Activated CD4-positive, alpha-beta T cell treated with anti-CD3 and anti-CD28 coated beads, Interleukin-2, amount 50 U/mL, for 48 hours (primary cell): Measurements from ENCODE around the gene TOM1L2.
"Not testable (repeated sequence)": the region's sequence is repeated elsewhere in the genome, so short reads cannot be mapped to it uniquely, and the experiment has no call there.

Source experiments
- DNase-seq, 2 experiments: peaks; one replicate each; pipeline ENCODE4 v3.0.0-alpha.2; 2020

The TOM1L2 gene

DNA sequence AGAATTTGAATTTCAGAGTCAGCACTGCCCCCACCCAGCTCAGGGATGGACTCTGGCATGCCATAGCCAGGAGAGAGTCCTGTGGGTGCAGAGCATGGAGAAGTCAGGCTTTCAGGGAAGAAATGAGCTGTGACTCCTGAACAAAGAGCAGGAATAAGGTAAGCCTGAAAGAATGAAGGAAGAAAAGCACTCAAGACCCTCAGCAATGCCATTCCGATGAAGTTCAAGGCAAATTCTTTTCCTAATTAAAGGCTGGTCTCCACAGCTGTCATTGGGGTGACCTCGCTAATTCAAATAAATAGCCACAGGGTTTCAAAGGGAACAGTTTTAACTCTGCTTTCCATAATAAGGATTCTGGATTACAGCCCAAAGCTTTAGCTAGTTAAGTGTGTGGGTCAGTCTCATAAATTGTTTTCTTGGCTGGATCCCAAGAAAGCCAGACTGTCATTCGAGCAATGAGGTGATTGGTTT is 31.7 kb downstream of the TOM1L2 start:
- no peak for DNase-seq

DNA sequence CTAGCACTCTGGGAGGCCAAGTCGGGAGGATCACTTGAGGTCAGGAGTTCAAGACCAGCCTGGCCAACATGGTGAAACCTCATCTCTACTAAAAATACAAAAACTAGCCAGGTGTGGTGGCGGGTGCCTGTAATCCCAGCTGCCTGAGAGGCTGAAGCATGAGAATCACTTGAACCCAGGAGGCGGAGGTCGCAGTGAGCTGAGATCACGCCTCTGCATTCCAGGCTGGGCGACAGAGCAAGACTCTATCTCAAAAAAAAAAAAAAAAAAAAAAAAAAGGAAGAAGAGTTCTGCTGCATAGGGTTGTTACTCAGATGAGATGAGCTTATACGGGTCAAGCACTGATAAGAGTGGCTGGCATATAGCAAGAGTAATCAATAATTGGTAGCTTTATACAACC is 32.3 kb downstream of the TOM1L2 start:
- DNase-seq = not testable (repeated sequence)

DNA sequence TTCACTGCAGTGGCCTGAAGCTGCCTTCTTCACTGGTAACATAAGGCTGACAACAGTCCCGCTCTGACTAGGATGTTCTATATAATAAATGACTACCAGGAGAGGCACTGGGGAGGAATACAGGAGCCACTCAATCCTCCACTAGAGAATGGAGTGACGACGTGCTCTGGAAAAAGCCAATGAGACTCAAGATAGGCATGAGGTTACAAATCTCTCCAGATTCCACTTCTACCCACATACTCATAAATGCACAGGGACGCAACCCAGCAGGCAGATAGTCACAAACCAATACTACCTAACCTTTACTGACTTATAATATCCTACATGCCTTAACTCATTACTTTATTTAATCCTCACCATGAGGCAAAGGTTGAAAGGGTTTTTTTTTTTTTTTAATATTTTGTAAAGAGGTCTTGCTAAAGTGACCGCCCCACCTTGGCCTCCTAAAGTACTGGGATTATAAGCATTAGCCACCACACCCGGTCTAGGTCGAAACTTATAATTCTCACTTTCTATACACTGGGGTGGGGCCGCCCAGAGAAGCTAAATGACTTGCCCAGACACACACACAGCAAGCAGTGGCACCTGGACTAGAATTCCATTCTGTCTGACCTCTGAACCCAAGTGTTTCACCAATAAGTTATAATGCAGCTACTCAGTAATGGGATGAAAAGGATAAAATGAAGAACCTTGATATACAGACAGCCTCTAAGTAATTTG is 33.7 kb downstream of the TOM1L2 start:
- DNase-seq = no peak

DNA sequence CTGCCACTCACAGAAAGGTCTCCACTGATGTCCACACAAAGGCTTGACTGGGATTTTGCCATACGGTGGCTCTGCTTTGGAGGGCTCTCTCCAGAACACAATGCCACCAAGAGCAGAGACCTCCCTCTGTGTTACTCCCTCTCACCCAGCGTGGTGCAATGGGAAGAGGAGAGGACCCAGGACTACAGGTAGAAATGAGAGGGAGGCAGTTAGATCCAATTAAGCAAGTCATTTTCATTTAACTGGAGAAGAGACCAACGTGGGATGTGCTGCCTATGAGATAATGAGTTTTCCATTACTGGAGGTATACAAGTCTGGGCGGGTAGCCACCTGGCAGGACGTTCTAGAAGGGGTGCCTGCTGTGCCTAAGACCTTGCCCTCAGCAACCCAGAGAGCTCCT is 34.2 kb downstream of the TOM1L2 start:
- DNase-seq = no peak

DNA sequence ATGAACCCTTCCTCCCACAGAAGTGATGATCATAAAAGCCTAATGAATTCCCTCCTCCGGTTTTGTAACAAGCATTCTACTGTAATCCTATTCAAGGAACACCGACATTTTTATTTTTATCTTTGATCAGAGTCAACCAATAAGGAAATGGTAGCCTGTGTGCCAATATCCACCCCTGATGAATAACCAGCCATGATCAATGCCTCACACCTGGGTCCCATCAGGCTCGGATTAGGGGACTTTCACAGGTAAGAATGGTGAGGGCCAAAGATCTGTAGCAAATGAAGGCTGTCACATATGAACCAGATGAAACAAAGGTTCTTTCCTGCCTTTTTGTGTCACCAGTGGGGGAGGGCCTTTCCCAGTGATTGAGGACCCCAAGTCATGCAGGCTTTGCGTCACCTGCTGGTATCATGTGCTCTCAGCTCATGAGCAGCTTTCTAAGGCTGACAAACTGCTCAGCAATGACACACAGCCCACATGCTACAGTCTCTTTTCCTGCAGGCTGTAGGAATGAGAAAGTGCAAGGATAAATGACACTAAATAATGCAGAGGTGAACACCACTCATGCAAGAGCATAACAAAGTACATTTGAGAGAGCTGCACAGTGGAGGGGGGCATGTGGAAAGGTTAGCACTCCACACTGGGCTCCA is 34.9 kb downstream of the TOM1L2 start:
- no peak for DNase-seq

DNA sequence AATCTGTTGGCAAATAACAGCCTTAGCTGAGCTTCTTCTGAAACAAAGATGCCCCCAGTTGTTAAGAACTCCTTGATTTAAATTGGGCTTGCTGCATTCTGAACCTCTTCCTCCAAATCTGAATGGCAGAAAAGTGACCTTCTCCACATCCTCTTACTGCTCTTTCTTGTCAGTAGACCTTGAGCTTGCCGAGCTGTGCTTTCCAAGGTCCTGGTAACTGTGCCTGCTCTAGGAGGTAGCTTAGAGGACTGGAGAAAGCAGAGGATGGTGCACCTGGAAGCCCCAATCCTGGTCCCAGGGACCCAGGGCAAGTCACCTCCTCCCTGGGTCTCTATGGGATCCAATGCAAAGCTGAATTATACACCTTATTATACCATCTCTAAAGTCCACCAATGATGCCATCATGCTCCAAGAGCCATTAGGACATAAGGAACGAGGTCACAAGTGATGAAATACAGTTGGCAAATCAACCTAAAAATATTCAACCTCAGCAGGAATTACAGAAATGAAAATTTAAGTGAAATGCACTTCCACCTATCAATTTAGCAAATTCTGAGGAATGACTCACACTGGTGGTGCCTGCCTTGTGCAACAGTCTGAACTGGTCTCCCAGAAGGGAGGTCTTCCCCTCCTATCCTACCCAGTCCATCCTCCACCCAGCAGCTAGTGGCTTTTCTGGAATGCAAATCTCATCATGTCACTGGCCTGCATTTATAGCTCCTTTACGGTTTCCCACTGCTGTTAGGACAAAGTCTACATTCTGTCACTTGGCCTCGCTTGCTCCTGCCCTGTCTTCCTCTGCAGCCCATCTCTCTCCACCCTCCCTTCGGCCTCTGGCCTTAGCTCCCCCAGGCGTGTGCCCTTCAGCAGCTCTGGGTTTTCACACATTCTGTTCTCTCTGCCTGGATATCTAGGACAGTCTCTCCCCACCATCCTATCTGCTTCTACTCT is 36.6 kb downstream of the TOM1L2 start:
- DNase-seq = no peak

DNA sequence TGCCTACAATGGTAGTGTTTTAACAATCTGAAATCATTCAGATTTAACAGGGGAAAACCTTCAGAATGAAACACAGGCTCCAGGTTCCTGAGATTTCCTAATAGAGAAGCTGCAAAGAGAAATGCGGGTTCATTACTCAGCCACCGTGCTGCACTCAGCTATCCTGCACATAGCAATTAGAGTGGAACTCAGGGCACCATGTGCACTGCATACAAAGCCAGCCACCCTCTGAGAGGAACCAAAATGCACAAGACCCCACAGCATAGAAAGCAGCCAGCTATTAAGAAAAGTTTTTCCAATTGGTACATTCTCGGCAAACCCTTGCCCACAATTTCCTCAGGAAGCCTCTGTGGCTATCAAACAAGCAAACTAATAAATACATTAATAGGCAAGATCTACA is 37.4 kb downstream of the TOM1L2 start:
- no peak for DNase-seq

DNA sequence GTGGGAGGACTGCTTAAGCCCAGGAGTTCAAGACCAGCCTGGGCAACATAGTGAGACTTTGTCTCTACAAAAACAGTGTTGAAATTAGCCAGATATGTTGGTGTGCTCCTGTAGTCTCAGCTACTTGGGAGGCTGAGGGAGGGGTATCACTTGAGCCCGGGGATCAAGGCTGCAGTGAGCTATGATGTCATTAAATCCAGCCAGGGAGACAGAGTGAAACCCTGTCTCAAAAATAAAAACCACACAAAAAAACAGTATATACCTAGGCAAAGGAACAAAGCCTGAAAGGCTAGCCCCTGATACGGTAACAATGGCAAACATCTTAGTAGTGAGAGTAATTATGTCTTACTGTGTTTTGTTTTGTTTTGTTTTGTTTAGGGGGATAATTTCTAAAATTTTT is 38.0 kb downstream of the TOM1L2 start:
- DNase-seq = no peak

DNA sequence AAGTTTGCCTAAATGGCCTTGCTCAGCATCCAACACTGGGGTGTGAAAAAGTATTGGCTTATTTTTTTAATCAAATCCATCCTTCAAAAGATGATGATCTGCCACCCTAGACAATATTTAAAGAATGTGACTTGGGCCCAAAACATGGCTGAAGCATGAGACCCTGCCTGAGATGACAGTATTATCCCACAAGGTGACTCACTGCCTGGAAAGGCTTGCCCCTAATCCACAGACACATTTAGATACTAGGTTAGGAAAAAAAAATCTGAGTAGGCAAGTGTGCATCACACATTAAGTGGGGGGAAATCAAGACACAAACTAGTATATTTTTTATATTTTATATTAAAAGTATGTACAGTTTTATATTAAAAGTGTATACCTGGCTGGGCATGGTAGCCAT is 38.4 kb downstream of the TOM1L2 start:
- no peak for DNase-seq

DNA sequence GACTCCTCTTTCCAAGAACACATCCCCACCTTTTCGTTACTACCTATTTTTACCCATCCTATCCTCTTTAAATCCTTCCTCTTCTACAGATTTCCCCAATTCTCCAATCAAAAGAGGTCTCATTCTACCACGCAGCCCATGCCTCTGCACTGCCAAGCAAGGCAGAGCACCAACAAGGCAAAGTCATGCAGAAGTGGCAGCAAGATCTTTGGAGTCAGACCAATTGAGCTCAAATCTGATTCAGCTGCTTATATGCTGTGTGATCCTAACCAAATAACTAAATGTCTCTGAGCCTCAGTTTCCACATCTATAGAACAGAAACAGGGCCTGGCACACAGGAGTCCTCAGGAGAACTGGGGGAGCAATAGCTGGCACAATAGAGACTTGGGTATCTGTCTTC is 41.0 kb downstream of the TOM1L2 start:
- no peak for DNase-seq

DNA sequence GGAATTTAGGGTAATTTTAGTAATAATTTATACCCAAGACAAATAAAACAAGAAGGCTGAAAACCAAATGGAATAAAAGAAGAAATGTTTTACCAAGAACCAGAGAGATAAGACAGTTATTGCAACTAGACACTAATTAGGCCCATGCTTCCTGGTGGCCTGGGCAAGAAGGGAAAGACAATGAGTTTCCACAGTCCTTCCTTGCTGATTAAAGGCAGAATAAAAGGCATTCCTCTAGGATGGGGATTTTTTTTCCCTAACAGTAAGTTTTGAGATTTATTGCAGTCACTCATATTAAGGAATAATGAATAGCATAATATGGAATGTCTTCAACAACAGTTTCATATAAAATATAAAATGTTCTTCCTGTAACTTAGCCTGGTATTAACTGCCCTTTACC is 41.5 kb downstream of the TOM1L2 start:
- DNase-seq = no peak

DNA sequence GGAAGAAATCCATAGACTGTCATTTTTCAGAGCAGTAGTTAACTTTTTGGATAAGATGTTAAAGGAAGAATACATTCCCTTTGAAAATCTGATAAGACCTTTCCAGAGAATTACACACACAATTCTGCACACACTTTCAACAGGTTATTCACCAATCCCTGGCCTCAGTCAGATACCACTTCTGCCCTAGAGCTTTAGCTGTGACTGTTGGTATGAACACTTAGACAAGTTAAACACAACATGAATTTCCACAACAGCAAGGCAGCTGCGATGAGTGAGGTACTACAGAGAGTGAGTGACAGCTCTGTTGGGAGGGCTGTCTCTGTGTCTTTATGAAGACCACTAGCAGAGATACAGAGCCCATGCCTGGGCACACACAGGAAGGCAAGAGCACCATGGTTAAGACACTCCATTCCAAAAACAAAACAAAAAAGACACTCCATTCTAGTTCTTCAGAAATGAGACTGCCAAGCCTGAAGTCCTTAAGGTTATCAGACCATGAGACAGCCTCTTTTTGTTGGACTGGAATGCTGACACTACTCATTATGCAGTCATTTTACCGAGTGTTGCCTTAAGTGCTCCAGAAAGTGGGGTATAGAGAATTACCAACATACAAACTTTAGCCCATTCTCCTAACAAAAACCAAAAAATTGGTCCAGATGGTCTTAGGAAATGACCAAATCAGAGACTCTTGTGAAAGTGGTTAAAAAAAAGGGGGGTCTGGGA is 42.4 kb downstream of the TOM1L2 start:
- DNase-seq = no peak

DNA sequence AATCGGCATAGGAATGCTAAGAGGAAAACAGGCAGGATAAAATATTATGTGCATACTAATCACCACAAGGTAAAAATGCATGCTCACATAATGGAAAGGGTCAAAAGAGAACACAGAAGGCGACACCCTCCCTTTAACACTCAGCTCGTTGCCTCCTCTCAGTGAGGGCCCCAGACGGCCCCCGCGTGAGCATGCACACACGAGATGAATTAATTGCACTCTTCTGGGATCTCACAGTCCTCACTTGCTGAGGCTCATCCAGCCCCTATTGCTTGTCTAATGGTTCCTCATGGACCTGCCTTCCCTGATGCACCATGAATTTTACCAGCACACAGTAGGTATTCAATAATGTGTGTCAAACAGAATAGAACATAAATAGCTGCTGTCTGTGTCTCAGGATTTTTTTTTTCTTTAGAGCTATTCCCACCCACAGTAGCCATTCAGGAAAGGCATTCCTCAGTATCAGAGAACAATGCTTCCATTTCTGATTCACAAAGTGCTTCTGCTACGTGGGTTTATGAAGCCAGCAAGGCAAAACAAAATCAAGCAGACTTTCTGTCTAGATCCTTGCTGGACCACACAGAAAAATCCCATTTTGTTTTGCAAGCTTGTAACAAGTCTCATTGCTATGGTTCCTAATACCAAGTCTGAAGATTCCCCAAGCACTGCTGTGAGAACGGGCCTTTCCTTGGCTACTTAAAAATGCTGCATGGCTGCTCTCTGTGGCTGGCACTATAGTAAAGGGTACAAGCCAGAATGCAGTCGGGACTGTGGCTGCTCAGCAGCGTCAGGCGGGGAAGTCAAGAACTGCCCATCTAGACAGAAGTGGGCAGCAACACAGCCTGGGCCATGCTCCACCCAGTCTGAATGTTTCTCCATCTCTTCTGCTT is 43.6 kb downstream of the TOM1L2 start:
- DNase-seq = no peak

DNA sequence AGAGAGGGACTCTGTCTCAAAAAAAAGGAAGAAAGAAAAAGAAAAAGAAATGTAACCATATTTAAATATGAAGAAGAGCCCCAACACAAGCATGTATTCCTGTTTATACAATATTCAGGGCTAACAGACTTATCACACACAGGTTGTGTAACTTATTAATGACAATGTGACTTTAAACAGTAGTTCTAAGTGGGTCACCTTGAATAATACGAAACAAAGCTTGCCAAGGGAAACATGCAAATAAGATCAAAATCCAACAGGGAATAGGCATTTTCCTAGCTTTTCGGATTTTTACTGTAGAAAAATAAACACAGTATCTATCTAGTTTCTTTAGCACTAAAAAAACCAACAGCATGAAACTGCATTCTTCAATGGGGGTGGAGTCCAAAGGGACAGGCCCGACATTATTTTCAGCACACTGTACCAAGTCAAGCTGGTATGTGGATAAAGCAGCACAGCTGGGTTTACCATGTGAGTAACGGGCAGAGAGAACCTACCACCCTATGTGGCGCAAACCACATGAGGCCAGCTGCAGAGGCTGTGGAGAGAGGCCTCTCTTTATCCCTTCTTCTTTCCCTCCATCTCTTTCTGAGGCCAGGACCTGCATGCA is 45.3 kb downstream of the TOM1L2 start:
- no peak for DNase-seq

DNA sequence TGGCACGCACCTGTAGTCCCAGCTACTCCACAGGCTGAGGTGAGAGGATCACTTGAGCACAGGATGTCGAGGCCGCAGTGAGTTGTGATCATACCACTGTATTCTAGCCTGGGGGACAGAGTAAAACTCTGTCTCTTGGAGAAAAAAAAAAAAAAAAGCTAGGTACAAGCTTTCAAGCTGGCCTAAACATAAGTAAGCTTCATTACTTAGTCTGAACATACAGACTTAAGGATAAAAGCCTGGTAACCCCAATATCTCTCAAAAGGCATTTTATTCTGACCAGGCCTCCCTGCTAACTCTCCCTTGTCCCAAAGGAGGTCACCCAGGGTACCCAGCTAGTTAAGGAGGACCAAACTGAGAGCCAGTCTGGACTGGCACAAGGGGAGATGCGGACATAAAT is 46.2 kb downstream of the TOM1L2 start:
- no peak for DNase-seq

DNA sequence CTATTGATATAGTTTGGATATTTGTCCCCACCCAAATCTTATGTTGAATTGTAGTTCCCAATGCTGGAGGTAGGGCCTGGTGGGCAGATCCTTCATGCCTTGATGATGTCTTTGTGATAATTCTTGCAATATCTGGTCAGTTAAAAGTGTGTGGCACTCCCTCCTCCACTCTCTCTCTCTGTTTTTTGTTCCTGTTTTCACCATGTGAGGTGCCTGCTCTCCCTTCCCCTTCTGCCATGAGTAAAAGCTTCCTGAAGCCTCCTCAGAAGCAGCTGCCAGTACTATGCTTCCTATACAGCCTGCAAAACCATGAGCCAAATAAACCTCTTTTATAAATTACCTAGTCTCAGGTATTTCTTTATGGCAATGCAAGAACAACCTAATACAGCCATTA is 47.3 kb downstream of the TOM1L2 start:
- no peak for DNase-seq

DNA sequence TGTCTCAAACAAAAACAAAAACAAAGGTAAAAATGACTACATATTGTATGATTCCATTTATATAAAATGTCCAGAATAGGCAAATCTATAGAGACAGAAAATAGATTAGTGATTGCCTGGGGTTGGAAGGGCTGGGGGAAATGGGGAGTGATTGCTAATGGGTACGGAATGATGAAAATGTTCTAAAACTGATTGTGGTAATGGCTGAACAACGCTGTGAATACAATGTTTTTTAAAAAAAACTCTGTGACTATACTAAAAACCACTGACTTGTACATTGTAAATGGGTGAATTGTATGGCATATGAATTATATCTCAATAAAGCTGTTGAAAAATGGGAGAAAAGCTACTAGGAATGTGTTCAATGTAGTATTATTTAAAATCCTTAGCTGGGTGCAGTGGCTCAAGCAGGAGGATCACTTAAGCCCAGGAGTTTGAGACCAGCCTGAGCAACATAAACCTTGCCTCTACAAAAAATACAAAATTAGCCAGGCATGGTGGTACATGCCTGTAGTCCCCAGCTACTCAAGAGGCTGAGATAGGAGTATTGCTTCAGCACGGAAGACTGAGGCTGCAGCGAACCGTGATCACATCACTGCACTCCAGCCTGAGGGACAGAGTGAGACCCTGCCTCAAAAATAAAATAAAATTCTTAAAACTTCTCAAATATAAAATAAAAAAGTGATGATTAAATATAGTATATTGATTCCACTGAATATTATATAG is 47.9 kb downstream of the TOM1L2 start:
- DNase-seq = no peak

DNA sequence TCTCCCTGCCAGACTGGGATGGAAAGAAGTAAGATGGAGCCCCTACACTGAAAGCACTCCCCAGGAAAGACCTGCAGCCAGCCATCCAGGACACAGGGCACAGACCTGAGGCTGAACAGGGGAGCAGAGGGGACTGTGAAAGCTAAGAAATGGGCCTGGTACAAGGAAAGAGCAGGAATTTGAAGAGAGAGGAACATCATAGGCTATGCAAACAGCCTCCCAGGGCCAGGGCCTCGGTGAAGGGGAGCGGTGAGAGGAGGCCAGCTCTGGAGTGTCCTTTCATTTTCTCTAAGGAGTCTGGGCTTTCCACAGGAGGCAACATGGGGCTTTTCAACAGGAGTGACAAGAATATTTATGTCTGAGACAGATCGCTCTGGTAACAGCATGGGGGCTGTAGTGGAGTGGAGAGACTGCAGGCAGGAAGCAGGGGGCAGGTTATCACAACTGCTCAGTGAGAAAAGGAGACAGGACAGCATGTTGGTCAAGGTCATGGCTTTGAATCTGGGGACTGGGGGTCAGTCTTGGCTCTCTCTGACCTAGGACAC is 50.1 kb downstream of the TOM1L2 start:
- no peak for DNase-seq

DNA sequence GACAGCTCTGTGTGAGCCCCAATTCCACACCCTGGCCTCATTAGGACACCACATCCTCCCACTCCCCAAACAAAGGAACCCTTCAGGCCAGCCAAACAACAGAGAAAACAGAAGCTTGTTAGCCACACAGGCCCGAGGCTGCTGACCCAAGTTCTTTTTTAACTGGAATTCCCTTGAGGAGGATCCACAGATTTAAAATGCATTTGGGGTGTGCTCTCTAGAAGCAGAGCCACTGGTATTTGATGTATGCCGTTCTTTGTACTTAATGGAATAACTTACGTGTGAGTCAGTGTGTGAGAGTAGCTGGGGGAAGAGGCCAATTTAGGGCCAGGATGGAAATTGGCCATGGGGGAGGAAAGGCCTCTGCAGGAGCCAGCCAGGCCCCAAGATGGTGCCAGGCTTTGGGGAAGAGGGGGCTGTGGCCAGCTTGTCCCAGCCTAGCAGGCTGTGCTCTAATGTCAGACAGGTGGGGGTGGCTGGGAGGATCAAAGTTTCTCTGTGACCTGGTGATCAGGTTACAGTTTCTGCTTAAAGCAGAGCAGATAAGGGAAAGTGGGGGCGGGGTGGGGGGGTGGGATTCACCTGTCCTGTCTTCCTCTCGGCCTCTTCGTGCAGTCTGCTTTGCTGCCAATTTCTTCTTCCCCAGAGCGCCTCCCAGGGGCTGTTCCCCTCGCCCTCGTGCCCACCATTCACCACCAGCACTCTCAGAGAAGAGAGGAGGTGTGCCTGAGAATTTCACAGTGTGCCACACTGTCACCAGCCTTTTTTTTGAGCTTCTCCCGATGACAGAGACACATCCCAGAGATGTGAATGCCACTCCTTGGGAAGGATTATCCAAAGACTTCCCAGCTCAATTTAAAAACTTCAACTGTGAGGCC is 50.8 kb downstream of the TOM1L2 start:
- DNase-seq = no peak
